GM12872 (cell line): Measurements from ENCODE around the gene STIMATE.

ENCODE experiments used
- CTCF ChIP-seq: IDR thresholded peaks from 3 replicates; pipeline ENCODE4 v1.5.1; 2011; ENCODE audit warnings: low read depth, mild to moderate bottlenecking, low read length, moderate library complexity; ENCODE audit not compliant: insufficient read depth

The STIMATE gene

DNA sequence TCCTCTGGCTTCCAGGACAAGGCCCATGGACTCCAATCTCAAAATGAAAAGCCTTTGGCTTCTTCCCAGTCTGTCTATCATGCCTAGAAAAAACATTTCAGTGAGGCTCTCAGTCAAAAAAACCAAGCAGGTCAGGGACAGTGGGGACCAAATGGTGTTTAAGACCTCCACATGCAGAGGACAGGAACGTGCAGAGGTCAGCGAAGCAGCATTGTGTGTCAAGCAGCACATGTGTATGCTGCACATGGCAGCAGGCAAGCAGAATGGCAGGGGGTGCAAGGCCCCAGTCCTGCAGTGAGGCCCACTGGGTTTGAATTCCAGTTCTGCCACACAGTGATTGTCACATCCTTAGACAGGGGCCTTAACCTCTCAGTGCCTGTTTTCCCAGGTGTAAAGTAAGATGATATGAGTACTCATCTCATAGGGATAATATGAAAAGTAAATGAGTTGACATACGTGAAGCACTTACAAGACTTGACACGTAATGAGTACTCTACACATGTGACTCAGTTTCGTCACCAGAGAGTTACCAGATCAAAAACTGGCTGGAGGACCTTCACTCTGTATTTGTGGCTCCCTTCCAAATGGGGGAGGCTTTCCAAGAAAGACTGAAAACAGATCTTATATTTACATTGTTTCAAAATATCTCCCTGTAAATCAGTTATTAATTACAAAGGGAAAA is 11.2 kb downstream of the STIMATE start:
- TF ChIP-seq CTCF: no peak

GRCh38 chr3:52882377-52882776 is 15.0 kb downstream of the STIMATE start:
- TF ChIP-seq CTCF: no peak

DNA sequence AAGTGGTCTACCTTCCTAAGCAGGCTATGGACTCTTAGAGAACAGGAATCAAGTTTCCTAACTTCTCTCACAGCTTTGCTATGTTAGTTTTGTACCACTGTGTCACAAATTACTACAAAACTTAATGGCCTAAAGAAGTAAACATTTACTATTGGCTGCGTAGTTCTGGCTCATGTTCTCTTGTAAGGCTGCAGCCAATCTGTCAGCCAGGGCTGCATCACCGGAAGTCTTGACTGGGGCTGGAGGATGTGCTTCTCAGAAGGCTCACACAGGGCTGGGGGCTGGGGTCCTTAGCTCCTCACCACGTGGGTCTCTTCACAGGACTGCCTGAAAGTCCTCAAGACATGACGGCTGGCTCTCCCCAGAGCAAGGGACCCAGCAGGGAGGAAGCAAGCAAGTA is 15.5 kb downstream of the STIMATE start:
- TF ChIP-seq CTCF: no peak

- no peak for TF ChIP-seq CTCF
Measured at GRCh38 chr3:52880474-52880873, 16.9 kb downstream of the STIMATE start.

GRCh38 chr3:52880047-52880446 is 17.3 kb downstream of the STIMATE start:
- TF ChIP-seq CTCF: no peak

DNA sequence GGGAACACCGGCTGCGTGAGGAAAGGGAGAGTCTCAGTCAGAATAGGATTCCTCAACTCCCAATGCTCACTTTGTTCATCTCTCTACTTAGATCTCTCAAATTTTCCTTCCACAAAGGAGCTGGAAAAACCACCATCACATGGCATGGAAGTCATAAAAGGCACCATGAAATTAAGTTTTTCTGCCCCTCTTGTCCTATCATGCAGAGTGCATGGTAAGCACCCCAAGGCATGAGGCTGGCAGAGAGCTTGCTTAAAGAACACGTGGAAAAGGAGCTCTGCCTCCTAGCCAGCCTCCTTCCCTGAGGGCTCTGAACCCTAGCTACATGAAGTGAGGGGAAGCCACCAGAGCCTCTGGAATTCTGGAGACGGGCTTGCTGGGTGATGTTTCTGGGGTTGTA is 17.8 kb downstream of the STIMATE start:
- no peak for TF ChIP-seq CTCF

DNA sequence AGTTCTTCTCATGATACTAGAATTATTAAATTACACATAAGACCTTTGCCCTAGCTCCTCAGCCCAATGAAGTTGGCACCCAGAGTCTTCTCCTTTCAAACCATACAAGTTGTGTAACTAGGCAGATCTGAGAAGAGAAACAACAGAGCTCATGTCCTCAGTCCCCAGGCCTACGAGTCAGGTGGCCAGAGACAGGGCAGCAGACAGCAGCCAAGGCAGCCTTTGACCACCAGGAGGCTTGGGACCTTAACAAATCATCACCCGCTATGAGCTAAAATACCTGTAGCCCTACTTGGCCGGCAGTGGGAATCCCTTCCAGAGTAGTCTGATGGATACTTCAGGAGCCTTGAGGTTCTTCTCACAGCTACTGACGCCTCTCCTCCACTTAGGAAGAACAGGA is 18.3 kb downstream of the STIMATE start:
- TF ChIP-seq CTCF: peak; percentile 25; the same call in 1 of the 3 replicates

- TF ChIP-seq CTCF: no peak
Measured at GRCh38 chr3:52877085-52877484, 20.3 kb downstream of the STIMATE start.
